Kasumi-1 (cell line): Measurements from ENCODE around the gene ORM2.

ENCODE experiments used
- DNase-seq, 2 experiments: peaks; one replicate each; lab custom pipeline; 2025; lab: John Stamatoyannopoulos, UW

ORM2 gene

DNA sequence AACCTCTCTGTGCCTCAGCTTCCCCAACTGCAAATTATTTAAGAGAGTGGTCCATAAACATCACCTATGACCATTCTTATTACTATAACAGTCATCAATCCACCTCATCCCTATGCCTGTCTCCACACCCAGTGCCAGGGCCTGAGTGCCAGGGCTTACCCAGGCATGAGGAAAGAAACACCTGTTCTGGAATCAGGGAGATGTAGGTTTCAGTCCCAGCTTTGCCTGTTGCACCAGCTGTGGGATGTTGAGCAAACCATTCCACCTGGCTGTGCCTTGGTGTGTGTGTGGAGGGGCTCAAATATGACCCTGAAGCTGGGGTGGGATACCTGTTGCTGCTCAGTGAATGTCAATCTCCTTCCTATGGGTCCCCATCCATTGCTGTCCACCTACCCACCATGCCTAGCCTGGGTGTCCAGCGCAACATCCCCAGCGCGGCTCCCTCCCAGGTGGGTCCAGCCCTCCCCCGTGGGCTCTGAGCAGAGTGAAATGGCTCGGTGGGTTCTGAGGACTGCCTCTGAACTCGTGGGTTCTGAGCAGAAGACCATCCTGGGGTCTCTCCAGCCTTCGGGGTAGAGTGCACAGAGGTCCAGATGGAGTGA lies 41.8 kb downstream of the ORM2 start:
- DNase-seq, result no peak

DNA sequence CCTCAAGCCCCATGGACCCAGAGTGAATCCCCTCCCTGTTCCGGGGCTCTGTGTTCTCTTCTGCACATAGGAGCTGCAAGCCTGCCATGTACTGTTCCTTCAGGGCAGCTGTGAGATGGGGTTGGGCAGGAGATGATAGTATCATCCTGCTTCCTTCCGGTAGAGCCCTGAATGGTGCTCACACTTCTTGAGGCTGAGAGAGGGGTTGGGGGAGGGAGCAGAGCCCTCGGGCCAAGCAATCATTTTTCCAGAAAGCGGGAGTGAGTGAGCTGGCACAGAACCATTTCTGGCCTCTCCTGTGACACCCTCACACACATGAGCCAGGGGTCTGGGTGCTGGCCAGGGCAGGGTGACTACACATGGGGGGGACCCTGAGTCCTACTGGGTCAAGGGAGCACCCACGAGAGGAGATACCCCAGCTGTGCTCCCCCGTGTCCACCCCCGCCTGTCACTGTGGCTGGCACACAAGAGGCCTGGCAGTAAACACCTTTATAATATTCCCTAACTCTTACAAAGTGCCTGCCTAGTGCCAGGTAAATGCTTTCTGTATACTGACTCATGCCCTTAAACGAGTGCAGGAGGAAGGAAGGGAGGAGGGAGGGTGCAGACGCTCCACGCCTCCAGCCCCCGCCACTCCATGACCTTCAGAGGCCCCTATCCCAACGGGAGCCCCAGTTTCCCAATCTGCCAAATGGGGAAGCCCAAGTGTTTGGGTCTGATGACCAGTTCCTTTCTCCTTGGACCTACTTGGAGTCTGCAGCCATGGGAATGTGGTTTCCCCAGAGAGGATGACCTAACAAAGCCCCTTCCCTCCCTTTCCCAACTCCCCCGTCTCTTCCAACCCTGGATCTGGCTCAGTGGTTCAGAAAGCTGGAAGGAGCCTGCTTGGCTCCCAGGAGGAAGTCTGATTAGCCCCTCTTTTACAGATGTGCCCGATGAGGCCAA lies 42.6 kb downstream of the ORM2 start:
- DNase-seq, result peak; percentile 91 to 93

- DNase-seq, result peak; percentile 99
These were observed 43.3 kb downstream of the ORM2 start for GRCh38 chr9:114372921-114373448.

- DNase-seq, result no peak
These were observed 44.5 kb downstream of the ORM2 start for GRCh38 chr9:114373960-114374730.

- no peak for DNase-seq
These were observed 45.3 kb downstream of the ORM2 start for GRCh38 chr9:114374936-114375335.

DNA sequence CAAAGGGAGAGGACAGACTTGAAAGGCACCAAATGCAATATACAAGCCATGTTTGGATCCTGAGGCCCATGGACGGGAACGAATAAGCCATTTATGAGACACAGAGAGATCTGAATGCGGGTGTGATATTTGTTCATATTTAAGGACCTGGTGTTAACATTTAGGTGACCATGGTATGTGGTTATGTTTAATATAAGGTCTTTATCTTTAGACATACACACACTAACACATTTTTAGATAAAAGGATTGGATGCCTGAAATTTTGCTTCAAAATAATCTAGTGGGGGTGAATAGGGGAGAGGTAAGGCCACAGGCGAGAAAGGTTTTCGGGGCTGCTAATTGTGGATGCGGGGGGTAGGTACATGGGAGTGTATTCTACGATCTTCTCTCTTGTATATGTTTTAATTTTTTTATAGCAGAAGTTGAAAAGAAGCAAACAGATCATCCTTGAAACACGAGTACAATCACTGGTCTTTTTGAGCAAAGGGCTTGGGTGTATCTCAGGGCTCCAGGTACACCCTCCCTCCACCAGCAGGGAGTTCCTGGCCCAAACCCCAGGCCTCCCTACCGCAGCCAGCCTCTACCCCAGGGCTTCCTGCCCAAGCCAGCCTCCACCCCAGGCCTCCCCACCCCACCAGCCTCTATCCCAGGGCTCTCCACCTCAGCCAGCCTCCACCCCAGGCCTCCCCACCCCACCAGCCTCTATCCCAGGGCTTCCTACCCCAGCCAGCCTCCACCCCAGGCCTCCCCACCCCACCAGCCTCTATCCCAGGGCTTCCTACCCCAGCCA lies 45.9 kb downstream of the ORM2 start:
- no peak for DNase-seq

DNA sequence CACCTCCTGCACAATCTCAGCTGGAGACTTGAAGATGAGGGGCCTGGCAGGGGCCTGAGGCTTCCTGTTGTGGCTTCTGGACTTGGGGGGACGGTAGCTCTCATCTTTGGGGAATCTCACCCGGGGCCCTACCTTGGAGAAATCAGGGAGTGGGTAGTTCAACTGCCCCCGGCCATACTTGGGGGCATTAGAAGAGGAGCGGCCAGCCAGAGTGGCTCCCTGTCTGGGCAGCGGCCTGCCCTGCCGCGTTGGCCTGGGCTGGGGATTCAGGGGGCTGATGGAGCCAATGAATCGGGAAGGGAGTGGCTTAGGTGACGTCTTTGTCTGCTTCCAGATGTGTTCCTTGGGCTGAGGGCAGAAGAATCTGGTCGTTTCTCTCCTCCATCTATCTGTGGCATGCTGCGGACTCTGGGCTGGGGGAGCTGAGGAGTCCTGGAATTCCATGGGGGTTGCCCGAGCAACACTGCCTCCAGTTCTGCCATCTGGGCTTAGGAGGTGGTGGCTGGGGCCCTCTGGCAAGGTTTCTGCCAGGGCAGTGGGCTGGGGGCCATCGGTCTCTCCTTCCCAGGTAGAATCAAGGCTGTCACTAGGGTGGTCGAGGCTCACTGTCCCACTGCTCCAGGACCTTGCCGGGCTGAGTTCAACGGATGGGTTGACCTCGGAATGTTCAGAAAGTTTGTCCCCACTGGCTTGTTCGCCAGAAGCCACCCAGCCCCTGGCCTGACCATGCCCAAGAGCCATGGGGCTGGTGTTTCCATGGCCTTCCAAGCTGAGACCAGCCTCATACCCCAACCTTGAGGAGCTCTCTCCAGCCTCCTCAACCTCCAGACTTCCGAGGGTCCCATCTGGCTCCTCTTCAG lies 47.1 kb downstream of the ORM2 start:
- no peak for DNase-seq

DNA sequence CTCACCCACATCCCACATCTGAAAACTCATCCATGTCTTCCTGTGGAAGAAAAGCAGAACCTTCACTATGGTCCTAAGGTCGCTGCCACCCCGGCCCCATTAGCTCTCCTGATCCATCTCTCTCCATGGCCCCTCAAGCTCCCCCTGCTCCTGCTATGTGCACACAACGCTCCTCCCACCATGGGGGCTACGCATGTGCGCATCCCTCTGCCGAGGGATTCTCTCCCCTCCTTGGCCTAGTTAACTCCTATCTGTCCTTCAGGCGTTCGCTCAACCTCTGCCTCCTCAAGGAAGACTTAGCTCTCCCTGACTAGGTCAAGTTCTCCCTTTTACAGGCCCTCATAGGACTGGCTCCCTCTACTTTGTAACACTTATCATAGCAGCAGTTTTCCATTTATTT lies 48.3 kb downstream of the ORM2 start:
- DNase-seq, result no peak

DNA sequence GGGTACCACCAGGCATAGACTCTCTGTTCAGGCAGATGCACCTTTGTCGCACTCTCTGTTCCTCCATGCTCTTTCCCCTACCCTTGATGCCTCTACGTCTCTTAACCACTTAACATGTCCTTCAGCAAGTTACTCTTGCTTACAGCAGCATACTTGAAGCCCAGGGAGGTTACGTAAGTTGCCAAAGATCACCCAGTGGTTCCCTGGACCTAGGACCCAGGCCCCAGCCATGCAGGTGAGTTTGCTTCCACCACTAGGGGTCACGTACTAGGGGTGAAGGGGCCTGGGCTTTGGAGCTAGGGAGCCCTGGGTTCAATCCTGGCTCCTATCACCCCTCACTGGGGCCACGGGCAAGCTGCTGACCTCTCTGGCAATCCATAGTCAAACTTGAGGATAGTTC lies 49.2 kb downstream of the ORM2 start:
- DNase-seq, result no peak
